ENCODE results near the gene PCMTD2. TPM values are rescaled to one million over a fixed set of nuclear protein-coding genes. Genes with fewer than 3 reads are reported as not detected.
"Not testable (repeated sequence)": the region's sequence is repeated elsewhere in the genome, so short reads cannot be mapped to it uniquely, and the experiment has no call there.

The PCMTD2 gene
- total and polyA plus RNA-seq, 4 experiments from 2014 or later: 52.5 to 196 (median 149) TPM

DNA sequence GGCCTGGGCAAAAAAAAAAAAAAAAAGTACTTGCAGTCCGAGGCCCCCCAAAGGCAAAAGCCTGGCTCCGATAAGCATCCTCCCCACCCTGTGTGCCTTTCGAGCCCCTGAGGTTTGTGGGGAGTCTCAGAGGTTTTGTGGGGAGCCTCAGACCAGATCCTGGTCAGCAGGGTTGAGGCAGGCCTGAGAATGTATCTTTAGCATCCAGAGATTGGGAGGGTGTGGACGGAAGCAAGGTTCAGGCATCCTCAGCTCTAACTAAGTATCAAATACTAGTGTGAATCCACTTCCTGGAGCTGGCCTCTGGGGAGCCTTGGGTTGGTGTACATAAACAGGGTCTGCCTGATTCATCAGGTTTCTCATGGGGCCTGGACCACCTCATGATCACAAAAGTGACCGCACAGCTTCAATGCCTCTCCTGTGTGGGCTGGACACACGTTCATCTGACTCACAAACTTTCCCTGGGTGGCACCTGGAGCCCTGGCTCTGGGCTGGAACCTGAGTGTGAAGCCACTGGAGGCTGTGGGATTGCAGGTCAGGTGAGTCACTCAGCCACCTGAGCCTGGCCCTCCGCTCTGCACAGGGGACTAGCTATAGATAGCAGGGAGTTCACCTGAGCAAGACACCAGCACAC, 24.4 kb downstream of the PCMTD2 start:
- H3K9me3 Mint-ChIP-seq: peaks cover 0 to 5% (median under 1%) of the 10 kb centered on the region in 8 donors
- Histone ChIP-seq H3K27ac (ENCODE audit: low read depth, low read length) (no peak overlapping the region), H3K4me3 (ENCODE audit: low read length in 2 of 2) (no peak overlapping the region), H3K9me3 (ENCODE audit: control insufficient read depth in 1 of 2, low read length in 2 of 2) (no peaks in the 10 kb centered on the region), H3K36me3 (ENCODE audit: insufficient read depth, low read length) (no peaks in the 10 kb centered on the region), H3K27me3 (ENCODE audit: insufficient read depth, low read length) (no peaks in the 10 kb centered on the region), H3K4me1 (ENCODE audit: insufficient read depth, low read length) (peaks cover 3% of the 10 kb centered on the region)
- H3K36me3 Mint-ChIP-seq: peaks cover 7 to 8% of the 10 kb centered on the region in 2 donors
- peak overlapping the region in 1 of 8 donors; percentile 27 for H3K4me3 Mint-ChIP-seq
- H3K4me1 Mint-ChIP-seq: peaks cover 6 to 39% (median 14%) of the 10 kb centered on the region in 4 donors
- POLR2A ChIA-PET (ENCODE audit: partially characterized antibody): interaction anchor here (1.6 kb wide), 1 partner anchor 18 kb away, joined by 3 read pairs; no protein-coding TSS in a partner anchor
- CTCF ChIA-PET (ENCODE audit: partially characterized antibody): no interaction called here
- no peak overlapping the region for H3K27ac Mint-ChIP-seq
- no peak for DNase-seq
- intact Hi-C loops (cut with micrococcal nuclease): no loop called here
- no peaks in the 10 kb centered on the region for H3K27me3 Mint-ChIP-seq

DNA sequence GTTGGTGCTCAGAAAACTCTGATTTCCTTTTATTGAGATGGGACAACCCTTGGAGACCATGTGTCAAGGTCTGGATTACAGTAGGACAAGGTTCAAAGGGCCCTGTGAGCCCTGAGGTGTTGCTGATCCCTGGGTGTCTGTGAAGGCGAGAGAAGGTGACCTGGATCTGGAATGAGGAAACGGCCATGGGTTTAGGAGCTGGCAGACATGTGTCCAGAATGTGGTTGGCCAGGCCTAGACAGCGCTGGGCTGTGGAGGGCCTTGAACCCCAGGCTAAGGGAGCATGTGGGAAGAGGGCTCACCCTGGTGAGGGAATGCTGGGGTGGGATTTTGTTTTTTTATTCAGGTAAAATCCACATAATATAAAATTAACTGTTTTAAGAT, 24.9 kb downstream of the PCMTD2 start:
- Histone ChIP-seq H3K4me1 (ENCODE audit: insufficient read depth, low read length) (peaks cover 3% of the 10 kb centered on the region), H3K4me3 (ENCODE audit: low read length in 2 of 2) (no peak overlapping the region), H3K9me3 (ENCODE audit: control insufficient read depth in 1 of 2, low read length in 2 of 2) (no peaks in the 10 kb centered on the region), H3K27me3 (ENCODE audit: insufficient read depth, low read length) (no peaks in the 10 kb centered on the region), H3K36me3 (ENCODE audit: insufficient read depth, low read length) (no peaks in the 10 kb centered on the region), H3K27ac (ENCODE audit: low read depth, low read length) (no peak overlapping the region)
- H3K27me3 Mint-ChIP-seq: no peaks in the 10 kb centered on the region
- H3K27ac Mint-ChIP-seq: peak overlapping the region in 1 of 7 donors; percentile 23
- CTCF ChIA-PET (ENCODE audit: partially characterized antibody): no interaction called here
- POLR2A ChIA-PET (ENCODE audit: partially characterized antibody): interaction anchor here (0.8 kb wide), 1 partner anchor 21 kb away, joined by 3 read pairs; no protein-coding TSS in a partner anchor
- H3K36me3 Mint-ChIP-seq: peaks cover 5 to 8% of the 10 kb centered on the region in 2 donors
- peaks cover 6 to 36% (median 12%) of the 10 kb centered on the region in 4 donors for H3K4me1 Mint-ChIP-seq
- intact Hi-C loops (cut with micrococcal nuclease): no loop called here
- no peak overlapping the region for H3K4me3 Mint-ChIP-seq
- no peak for DNase-seq
- peaks cover 0 to 5% (median under 1%) of the 10 kb centered on the region in 8 donors for H3K9me3 Mint-ChIP-seq

DNA sequence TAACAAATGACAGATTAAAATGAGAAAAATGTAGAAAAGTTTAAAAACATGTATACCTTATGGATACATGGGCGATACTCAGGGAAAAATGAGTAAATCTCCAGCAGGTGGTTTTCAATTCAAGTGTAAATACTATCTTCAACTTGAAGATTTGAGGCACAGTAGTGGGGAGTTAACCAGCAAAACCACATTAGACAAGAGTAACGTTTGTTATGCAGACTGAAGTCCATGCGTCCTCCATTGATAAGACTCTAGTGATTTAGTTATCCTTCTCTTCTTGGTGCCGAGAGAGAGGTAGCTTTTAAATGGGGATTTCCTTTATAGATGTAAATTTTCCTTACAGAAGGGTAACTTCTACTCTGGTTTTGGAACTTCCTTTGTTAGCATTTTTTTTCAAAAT, 28.1 kb downstream of the PCMTD2 start:
- Mint-ChIP-seq H3K27ac (no peak overlapping the region), H3K9me3 (peaks cover 0 to 5% (median under 1%) of the 10 kb centered on the region in 8 donors), H3K4me3 (no peak overlapping the region), H3K27me3 (no peaks in the 10 kb centered on the region), H3K36me3 (no peaks in the 10 kb centered on the region), H3K4me1 (peaks cover 6 to 36% (median 12%) of the 10 kb centered on the region in 4 donors)
- ChIA-PET POLR2A (ENCODE audit: partially characterized antibody) (no interaction called here), CTCF (ENCODE audit: partially characterized antibody) (no interaction called here)
- intact Hi-C loops (cut with micrococcal nuclease): no loop called here
- no peak overlapping the region for H3K27ac ChIP-seq (ENCODE audit: low read depth, low read length)
- no peaks in the 10 kb centered on the region for H3K9me3 ChIP-seq (ENCODE audit: control insufficient read depth in 1 of 2, low read length in 2 of 2)
- H3K36me3 ChIP-seq (ENCODE audit: insufficient read depth, low read length): no peaks in the 10 kb centered on the region
- H3K4me3 ChIP-seq (ENCODE audit: low read length in 2 of 2): no peak overlapping the region
- peaks cover 3% of the 10 kb centered on the region for H3K4me1 ChIP-seq (ENCODE audit: insufficient read depth, low read length)
- no peak for DNase-seq
- no peaks in the 10 kb centered on the region for H3K27me3 ChIP-seq (ENCODE audit: insufficient read depth, low read length)

DNA sequence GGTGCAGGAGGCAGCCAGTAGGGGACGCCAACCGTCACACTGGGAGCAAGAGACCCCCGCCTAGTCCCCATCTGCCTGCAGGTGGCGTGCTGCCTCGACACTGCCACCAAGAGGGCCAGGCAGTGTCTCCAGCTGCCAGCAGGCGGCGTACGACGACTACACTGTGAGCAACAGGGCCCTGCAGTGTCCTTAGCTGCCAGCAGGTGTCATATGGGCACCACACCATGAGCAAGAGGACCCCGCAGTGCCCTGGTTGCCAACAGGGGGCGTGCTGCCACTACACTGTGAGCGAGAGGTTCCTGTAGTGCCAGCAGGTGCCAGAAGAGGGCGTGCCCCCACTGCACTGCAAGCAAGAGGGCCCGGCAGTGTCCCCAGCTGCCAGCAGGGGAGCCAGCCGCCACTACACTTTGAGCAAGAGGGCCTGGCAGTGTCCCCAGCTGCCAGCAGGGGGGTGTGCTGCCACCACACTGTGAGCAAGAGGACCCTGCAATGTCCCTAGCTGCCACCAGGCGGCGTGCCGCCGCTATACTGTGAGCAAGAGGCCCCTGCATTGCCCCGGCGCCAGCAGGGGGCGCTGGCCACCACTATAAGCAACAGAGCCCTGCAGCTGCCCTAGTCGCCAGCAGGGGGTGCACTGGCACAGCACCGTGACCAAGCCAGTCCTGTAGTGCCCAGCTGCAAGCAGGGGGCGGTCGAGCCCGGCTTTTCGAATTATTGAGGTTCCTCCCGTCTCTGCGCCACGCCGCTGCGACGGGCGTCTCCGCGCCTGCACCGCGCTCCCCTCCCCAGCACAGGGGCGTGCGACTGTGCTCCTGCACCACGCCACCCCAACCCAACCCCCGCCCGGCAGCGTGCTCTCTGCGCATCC, 30.3 kb downstream of the PCMTD2 start:
- H3K27me3 Mint-ChIP-seq; H3K4me3 Mint-ChIP-seq; H3K27me3 ChIP-seq (ENCODE audit: insufficient read depth, low read length); H3K36me3 ChIP-seq (ENCODE audit: insufficient read depth, low read length); H3K4me3 ChIP-seq (ENCODE audit: low read length in 2 of 2); H3K27ac ChIP-seq (ENCODE audit: low read depth, low read length); intact Hi-C loops (cut with micrococcal nuclease); H3K4me1 ChIP-seq (ENCODE audit: insufficient read depth, low read length); H3K9me3 Mint-ChIP-seq; H3K36me3 Mint-ChIP-seq; H3K9me3 ChIP-seq (ENCODE audit: control insufficient read depth in 1 of 2, low read length in 2 of 2): not testable (repeated sequence)
- Mint-ChIP-seq H3K27ac (peak overlapping the region in 2 of 7 donors; percentile 47 to 84), H3K4me1 (peaks cover 6 to 17% (median 8%) of the 10 kb centered on the region in 4 donors)
- ChIA-PET CTCF (ENCODE audit: partially characterized antibody) (interaction anchor here (1.6 kb wide), 1 partner anchor 25 kb away, joined by 3 read pairs; no protein-coding TSS in a partner anchor), POLR2A (ENCODE audit: partially characterized antibody) (interaction anchor here (1.0 kb wide), 1 partner anchor 30 kb away, joined by 4 read pairs; the partner anchor contains the start of gene PCMTD2)
- DNase-seq: peak; percentile 71 to 90 (median 77)

DNA sequence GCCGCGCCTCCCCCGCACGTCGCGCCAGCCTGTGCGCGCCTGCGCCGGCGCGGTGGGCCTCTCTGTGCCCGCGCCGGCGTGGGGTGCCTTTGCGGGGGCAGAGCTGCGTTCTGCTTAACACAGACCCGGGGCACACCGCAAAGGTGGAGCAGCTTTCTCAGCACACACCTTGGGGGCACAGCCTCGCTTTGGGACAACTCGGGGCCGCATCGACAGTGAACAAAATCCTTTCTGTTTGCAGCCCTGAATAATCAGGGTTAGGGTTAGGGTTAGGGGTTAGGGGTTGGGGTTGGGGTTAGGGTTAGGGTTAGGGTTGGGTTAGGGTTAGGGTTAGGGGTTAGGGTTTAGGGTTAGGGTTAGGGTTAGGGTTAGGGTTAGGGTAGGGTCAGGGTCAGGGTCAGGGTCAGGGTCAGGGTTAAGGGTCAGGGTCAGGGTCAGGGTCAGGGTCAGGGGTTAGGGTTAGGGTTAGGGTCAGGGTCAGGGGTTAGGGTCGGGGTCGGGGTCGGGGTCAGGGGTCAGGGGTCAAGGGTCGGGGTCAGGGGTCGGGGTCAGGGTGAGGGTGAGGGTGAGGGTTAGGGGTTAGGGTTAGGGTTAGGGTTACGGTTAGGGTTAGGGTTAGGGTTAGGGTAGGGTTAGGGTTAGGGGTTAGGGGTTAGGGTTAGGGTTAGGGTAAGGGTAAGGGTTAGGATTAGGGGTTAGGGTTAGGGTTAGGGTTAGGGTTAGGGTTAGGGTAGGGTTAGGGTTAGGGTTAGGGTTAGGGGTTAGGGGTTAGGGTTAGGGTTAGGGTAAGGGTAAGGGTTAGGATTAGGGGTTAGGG, 31.1 kb downstream of the PCMTD2 start:
- H3K36me3 Mint-ChIP-seq; H3K9me3 ChIP-seq (ENCODE audit: control insufficient read depth in 1 of 2, low read length in 2 of 2); intact Hi-C loops (cut with micrococcal nuclease); H3K4me3 Mint-ChIP-seq; H3K4me1 Mint-ChIP-seq; H3K4me1 ChIP-seq (ENCODE audit: insufficient read depth, low read length); H3K9me3 Mint-ChIP-seq; H3K27me3 ChIP-seq (ENCODE audit: insufficient read depth, low read length); H3K27me3 Mint-ChIP-seq; H3K36me3 ChIP-seq (ENCODE audit: insufficient read depth, low read length); H3K4me3 ChIP-seq (ENCODE audit: low read length in 2 of 2); H3K27ac ChIP-seq (ENCODE audit: low read depth, low read length): not testable (repeated sequence)
- H3K27ac Mint-ChIP-seq: peak overlapping the region in 1 of 7 donors; percentile 84
- DNase-seq: peak in 1 of 5 donors; percentile 56
- POLR2A ChIA-PET (ENCODE audit: partially characterized antibody): interaction anchor here (1.0 kb wide), 1 partner anchor 31 kb away, joined by 4 read pairs; the partner anchor contains the start of gene PCMTD2
- CTCF ChIA-PET (ENCODE audit: partially characterized antibody): interaction anchor here (1.6 kb wide), 1 partner anchor 25 kb away, joined by 3 read pairs; no protein-coding TSS in a partner anchor

DNA sequence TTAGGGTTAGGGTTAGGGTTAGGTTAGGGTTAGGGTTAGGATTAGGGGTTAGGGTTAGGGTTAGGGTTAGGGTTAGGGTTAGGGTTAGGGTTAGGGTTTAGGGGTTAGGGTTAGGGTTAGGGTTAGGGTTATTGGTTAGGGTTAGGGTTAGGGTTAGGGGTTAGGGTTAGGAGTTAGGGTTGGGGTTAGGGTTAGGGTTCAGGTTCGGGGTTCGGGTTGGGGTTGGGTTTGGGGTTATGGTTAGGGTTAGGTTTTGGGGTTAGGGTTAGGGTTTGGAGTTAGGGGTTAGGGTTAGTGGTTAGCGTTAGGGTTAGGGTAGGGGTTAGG, 31.7 kb downstream of the PCMTD2 start:
- H3K4me3 ChIP-seq (ENCODE audit: low read length in 2 of 2); intact Hi-C loops (cut with micrococcal nuclease); H3K4me3 Mint-ChIP-seq; H3K9me3 Mint-ChIP-seq; H3K27me3 Mint-ChIP-seq; H3K36me3 ChIP-seq (ENCODE audit: insufficient read depth, low read length); POLR2A ChIA-PET (ENCODE audit: partially characterized antibody); H3K27me3 ChIP-seq (ENCODE audit: insufficient read depth, low read length); H3K4me1 ChIP-seq (ENCODE audit: insufficient read depth, low read length); DNase-seq; H3K27ac Mint-ChIP-seq; CTCF ChIA-PET (ENCODE audit: partially characterized antibody); H3K4me1 Mint-ChIP-seq; H3K9me3 ChIP-seq (ENCODE audit: control insufficient read depth in 1 of 2, low read length in 2 of 2); H3K36me3 Mint-ChIP-seq; H3K27ac ChIP-seq (ENCODE audit: low read depth, low read length): not testable (repeated sequence)

DNA sequence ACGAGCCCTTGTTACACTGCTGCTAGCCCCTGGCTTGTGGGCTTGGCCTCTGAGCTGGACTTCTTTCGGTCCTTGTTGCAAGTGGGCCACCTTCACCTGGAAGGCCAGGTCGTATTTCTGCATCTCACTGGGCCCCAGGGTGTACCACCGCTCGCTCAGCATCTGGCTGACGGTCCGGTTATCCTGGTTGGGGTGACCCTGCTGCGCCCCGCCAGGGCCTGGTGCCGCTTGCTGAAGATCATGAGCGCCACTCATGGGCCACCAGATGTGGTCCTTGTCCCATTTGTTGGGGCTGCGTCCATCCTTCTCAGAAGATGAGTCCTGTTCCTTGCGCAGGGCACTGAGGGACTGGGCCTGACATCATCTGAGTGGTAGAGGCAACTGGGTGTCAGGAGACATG, 36.6 kb downstream of the PCMTD2 start:
- CTCF ChIA-PET (ENCODE audit: partially characterized antibody); H3K27me3 ChIP-seq (ENCODE audit: insufficient read depth, low read length); intact Hi-C loops (cut with micrococcal nuclease); H3K4me3 Mint-ChIP-seq; H3K4me1 ChIP-seq (ENCODE audit: insufficient read depth, low read length); H3K36me3 Mint-ChIP-seq; H3K4me3 ChIP-seq (ENCODE audit: low read length in 2 of 2); DNase-seq; H3K9me3 Mint-ChIP-seq; H3K4me1 Mint-ChIP-seq; H3K36me3 ChIP-seq (ENCODE audit: insufficient read depth, low read length); POLR2A ChIA-PET (ENCODE audit: partially characterized antibody); H3K27ac ChIP-seq (ENCODE audit: low read depth, low read length); H3K27me3 Mint-ChIP-seq; H3K27ac Mint-ChIP-seq; H3K9me3 ChIP-seq (ENCODE audit: control insufficient read depth in 1 of 2, low read length in 2 of 2): not testable (repeated sequence)

All from CD4-positive, alpha-beta memory T cell (primary cell).